ENCODE data around the gene UFD1.

Gene UFD1

GRCh38 chr22:19522190-19522880, 43.3 kb upstream of the UFD1 start:
- Histone ChIP-seq H3K36me3 (no peaks in the 10 kb centered on the region), H3K4me3 (peak overlapping the region; percentile 34 to 44), H3K9me3 (no peaks in the 10 kb centered on the region), H3K27ac (no peak overlapping the region), H3K27me3 (peaks cover 0 to 54% of the 10 kb centered on the region in 2 donors), H3K4me1 (peaks cover 0 to 19% (median 16%) of the 10 kb centered on the region in 4 donors)
- intact Hi-C loops (cut with DNase I; ENCODE audit: low total_unique reads) = no loop called here
- TF ChIP-seq, protein P1, sequence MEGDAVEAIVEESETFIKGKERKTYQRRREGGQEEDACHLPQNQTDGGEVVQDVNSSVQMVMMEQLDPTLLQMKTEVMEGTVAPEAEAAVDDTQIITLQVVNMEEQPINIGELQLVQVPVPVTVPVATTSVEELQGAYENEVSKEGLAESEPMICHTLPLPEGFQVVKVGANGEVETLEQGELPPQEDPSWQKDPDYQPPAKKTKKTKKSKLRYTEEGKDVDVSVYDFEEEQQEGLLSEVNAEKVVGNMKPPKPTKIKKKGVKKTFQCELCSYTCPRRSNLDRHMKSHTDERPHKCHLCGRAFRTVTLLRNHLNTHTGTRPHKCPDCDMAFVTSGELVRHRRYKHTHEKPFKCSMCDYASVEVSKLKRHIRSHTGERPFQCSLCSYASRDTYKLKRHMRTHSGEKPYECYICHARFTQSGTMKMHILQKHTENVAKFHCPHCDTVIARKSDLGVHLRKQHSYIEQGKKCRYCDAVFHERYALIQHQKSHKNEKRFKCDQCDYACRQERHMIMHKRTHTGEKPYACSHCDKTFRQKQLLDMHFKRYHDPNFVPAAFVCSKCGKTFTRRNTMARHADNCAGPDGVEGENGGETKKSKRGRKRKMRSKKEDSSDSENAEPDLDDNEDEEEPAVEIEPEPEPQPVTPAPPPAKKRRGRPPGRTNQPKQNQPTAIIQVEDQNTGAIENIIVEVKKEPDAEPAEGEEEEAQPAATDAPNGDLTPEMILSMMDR (IDR thresholded peaks at IDR 0.05) = no peak
- DNase-seq = no peak

GRCh38 chr22:19520566-19521305, 41.7 kb upstream of the UFD1 start:
- no peaks in the 10 kb centered on the region for H3K9me3 ChIP-seq
- H3K27me3 ChIP-seq = peaks cover 0 to 38% of the 10 kb centered on the region in 2 donors
- intact Hi-C loops (cut with DNase I; ENCODE audit: low total_unique reads) = no loop called here
- H3K4me3 ChIP-seq = no peak overlapping the region
- peaks cover 0 to 19% (median 16%) of the 10 kb centered on the region in 4 donors for H3K4me1 ChIP-seq
- H3K27ac ChIP-seq = no peak overlapping the region
- TF ChIP-seq, protein P1 (IDR thresholded peaks at IDR 0.05) = no peak
- H3K36me3 ChIP-seq = no peaks in the 10 kb centered on the region
- peak in 1 of 2 donors; percentile 34 for DNase-seq

GRCh38 chr22:19520007-19520406, 41.0 kb upstream of the UFD1 start:
- no peak overlapping the region for H3K4me3 ChIP-seq
- intact Hi-C loops (cut with DNase I; ENCODE audit: low total_unique reads) = no loop called here

GRCh38 chr22:19519041-19519926, 40.3 kb upstream of the UFD1 start:
- no peak overlapping the region for H3K4me3 ChIP-seq
- H3K9me3 ChIP-seq = peaks cover 0 to under 1% (median 0%) of the 10 kb centered on the region in 3 donors
- intact Hi-C loops (cut with DNase I; ENCODE audit: low total_unique reads) = no loop called here
- peak in 1 of 2 donors; percentile 52 for DNase-seq
- H3K27me3 ChIP-seq = peaks cover 0 to 23% of the 10 kb centered on the region in 2 donors
- peaks cover 0 to 15% (median 12%) of the 10 kb centered on the region in 4 donors for H3K4me1 ChIP-seq
- H3K27ac ChIP-seq = no peak overlapping the region
- H3K36me3 ChIP-seq = no peaks in the 10 kb centered on the region
- TF ChIP-seq, protein P1 (IDR thresholded peaks at IDR 0.05) = no peak

More at GRCh38 chr22:19520007-19520406, 41.0 kb upstream of the UFD1 start:
- Histone ChIP-seq H3K27ac (no peak overlapping the region), H3K4me1 (peaks cover 0 to 19% (median 16%) of the 10 kb centered on the region in 4 donors), H3K9me3 (no peaks in the 10 kb centered on the region), H3K36me3 (no peaks in the 10 kb centered on the region), H3K27me3 (peaks cover 0 to 30% of the 10 kb centered on the region in 2 donors)
- TF ChIP-seq, protein P1 (IDR thresholded peaks at IDR 0.05) = no peak
- peak in 1 of 2 donors; percentile 53 for DNase-seq

DNA sequence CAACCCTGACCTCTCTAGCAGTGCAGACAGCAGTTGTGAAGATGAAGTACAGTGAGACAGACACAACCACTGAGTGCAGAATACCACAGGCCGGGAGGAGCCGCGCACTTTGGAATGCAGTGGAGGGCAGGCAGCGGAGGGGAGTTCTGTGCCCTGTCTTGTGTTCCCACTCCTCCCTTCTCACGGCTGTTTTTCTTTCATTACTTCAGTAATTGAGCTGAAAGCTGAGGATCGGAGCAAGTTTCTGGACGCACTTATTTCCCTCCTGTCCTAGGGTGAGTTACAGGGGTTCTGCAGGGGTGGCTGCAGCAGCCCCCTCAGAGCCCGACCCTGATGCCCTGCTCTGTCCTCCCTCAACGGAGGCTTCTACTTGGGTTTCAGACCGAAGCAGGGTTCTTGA, 39.6 kb upstream of the UFD1 start:
- Histone ChIP-seq H3K4me3 (no peak overlapping the region), H3K9me3 (peaks cover 0 to 7% (median 6%) of the 10 kb centered on the region in 3 donors), H3K4me1 (peaks cover 0 to 8% (median 7%) of the 10 kb centered on the region in 4 donors), H3K27ac (no peak overlapping the region), H3K36me3 (no peaks in the 10 kb centered on the region), H3K27me3 (peaks cover 0 to 17% of the 10 kb centered on the region in 2 donors)
- intact Hi-C loops (cut with DNase I; ENCODE audit: low total_unique reads) = no loop called here
- peak in 1 of 2 donors; percentile 41 for DNase-seq
- TF ChIP-seq, protein P1 (IDR thresholded peaks at IDR 0.05) = no peak

All from tibial artery (tissue), 4 donors.